Neural progenitor cell (in vitro differentiated cells): Measurements from ENCODE around the gene CTSH. TPM values are rescaled to one million over a fixed set of nuclear protein-coding genes. Genes with fewer than 3 reads are reported as not detected.

ENCODE experiments used
- DNase-seq: peaks from one replicate; pipeline ENCODE4 v3.0.0-alpha.2; 2016; ENCODE audit warnings: low spot score
- H2AFZ ChIP-seq: fragments of 200-600 bp; sonication (generic); replicated peaks from 2 replicates; pipeline ENCODE4 v1.6.1; 2016; ENCODE audit warnings: antibody characterized with exemption
- H3F3A ChIP-seq: fragments of 200-600 bp; sonication (generic); 2 replicates; pipeline ENCODE4 v1.6.1; 2016; ENCODE audit warnings: antibody characterized with exemption, low read depth
- H3K27ac ChIP-seq: fragments of 200-600 bp; sonication (generic); 2 replicates; pipeline ENCODE4 v1.5.1; 2016; ENCODE audit warnings: mild to moderate bottlenecking
- H3K27me3 ChIP-seq: fragments of 200-600 bp; sonication (generic); 2 replicates; pipeline ENCODE4 v1.6.1; 2016; ENCODE audit warnings: mild to moderate bottlenecking, moderate library complexity
- H3K36me3 ChIP-seq: fragments of 200-600 bp; sonication (generic); 2 replicates; pipeline ENCODE4 v1.5.1; 2016
- H3K4me1 ChIP-seq: fragments of 200-600 bp; sonication (generic); 2 replicates; pipeline ENCODE4 v1.6.1; 2016; ENCODE audit warnings: mixed run types
- H3K4me2 ChIP-seq: fragments of 200-600 bp; sonication (generic); 2 replicates; pipeline ENCODE4 v1.6.1; 2016
- H3K4me3 ChIP-seq: fragments of 200-600 bp; sonication (generic); 2 replicates; pipeline ENCODE4 v1.5.1; 2016
- H3K79me2 ChIP-seq: fragments of 200-600 bp; sonication (generic); 2 replicates; pipeline ENCODE4 v1.6.1; 2016; ENCODE audit warnings: low read depth
- H3K9ac ChIP-seq: fragments of 200-600 bp; sonication (generic); 2 replicates; pipeline ENCODE4 v1.6.1; 2016
- H3K9me3 ChIP-seq: fragments of 200-600 bp; sonication (generic); 2 replicates; pipeline ENCODE4 v1.5.1; 2016; ENCODE audit warnings: low read depth
- H4K20me1 ChIP-seq: fragments of 200-600 bp; sonication (generic); 2 replicates; pipeline ENCODE4 v1.6.1; 2016; ENCODE audit warnings: low read depth
- H3K27ac Mint-ChIP-seq: 3 replicates; pipeline ENCODE4 v1.8.0; 2021; ENCODE audit warnings: mixed read lengths
- H3K27me3 Mint-ChIP-seq: 2 replicates; pipeline ENCODE4 v1.8.0; 2022; ENCODE audit warnings: low read depth, mild to moderate bottlenecking, inconsistent platforms, moderate library complexity, mixed read lengths; ENCODE audit not compliant: insufficient read depth
- H3K36me3 Mint-ChIP-seq: 3 replicates; pipeline ENCODE4 v1.8.0; 2021; ENCODE audit warnings: mixed read lengths
- H3K4me1 Mint-ChIP-seq: 3 replicates; pipeline ENCODE4 v1.8.0; 2021; ENCODE audit warnings: mixed read lengths
- H3K4me3 Mint-ChIP-seq: 3 replicates; pipeline ENCODE4 v1.8.0; 2021; ENCODE audit warnings: mild to moderate bottlenecking, moderate library complexity, mixed read lengths
- H3K9me3 Mint-ChIP-seq: 3 replicates; pipeline ENCODE4 v1.8.0; 2020; ENCODE audit warnings: mixed read lengths
- EZH2 ChIP-seq: fragments of 200-600 bp; sonication (generic); IDR thresholded peaks from 2 replicates; pipeline ENCODE4 v1.6.1; 2017; ENCODE audit warnings: antibody characterized with exemption, mild to moderate bottlenecking, moderate library complexity
- EZH2phosphoT487 ChIP-seq: fragments of 200-600 bp; sonication (generic); IDR thresholded peaks from 2 replicates; pipeline ENCODE4 v1.6.1; 2017; ENCODE audit warnings: antibody characterized with exemption
- total RNA-seq: library from RNA; depleted of rRNA; stranded (reverse); fragments of >200 nt; gene quantifications from 2 replicates; pipeline ENCODE4 v1.2.3, GENCODE V29; 2015; ENCODE audit warnings: low replicate concordance
- TF ChIP-seq, protein P1 (sequence below): fragments of 200-600 bp; sonication (generic); IDR thresholded peaks from 2 replicates; pipeline ENCODE4 v1.5.1; 2017; ENCODE audit warnings: antibody characterized with exemption, mild to moderate bottlenecking

CTSH gene
- total RNA-seq = 3.5 and 9.0 TPM in 2 replicates

- peak within 1 kb of the TSS; percentile 62 for H3K4me3 ChIP-seq
- H2AFZ ChIP-seq = peak within 1 kb of the TSS; percentile 92
- peak within 1 kb of the TSS; percentile 85 for H3K4me2 ChIP-seq
- H3K36me3 ChIP-seq = no peaks in the 10 kb centered on the region
- H3F3A ChIP-seq = peaks cover 9% of the 10 kb centered on the region
- Mint-ChIP-seq H3K27me3 (peaks cover 10% of the 10 kb centered on the region), H3K4me3 (peak within 1 kb of the TSS; percentile 84), H3K36me3 (no peaks in the 10 kb centered on the region), H3K27ac (no peak within 1 kb of the TSS), H3K9me3 (no peaks in the 10 kb centered on the region), H3K4me1 (peaks cover 4% of the 10 kb centered on the region)
- no peak within 1 kb of the TSS for H3K27ac ChIP-seq
- H3K27me3 ChIP-seq = peaks cover 51% of the 10 kb centered on the region
- no peaks in the 10 kb centered on the region for H3K9me3 ChIP-seq
- TF ChIP-seq, protein P1, sequence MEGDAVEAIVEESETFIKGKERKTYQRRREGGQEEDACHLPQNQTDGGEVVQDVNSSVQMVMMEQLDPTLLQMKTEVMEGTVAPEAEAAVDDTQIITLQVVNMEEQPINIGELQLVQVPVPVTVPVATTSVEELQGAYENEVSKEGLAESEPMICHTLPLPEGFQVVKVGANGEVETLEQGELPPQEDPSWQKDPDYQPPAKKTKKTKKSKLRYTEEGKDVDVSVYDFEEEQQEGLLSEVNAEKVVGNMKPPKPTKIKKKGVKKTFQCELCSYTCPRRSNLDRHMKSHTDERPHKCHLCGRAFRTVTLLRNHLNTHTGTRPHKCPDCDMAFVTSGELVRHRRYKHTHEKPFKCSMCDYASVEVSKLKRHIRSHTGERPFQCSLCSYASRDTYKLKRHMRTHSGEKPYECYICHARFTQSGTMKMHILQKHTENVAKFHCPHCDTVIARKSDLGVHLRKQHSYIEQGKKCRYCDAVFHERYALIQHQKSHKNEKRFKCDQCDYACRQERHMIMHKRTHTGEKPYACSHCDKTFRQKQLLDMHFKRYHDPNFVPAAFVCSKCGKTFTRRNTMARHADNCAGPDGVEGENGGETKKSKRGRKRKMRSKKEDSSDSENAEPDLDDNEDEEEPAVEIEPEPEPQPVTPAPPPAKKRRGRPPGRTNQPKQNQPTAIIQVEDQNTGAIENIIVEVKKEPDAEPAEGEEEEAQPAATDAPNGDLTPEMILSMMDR = no peak
- TF ChIP-seq EZH2 (peak; percentile 53), EZH2phosphoT487 (peak; percentile 57)
- H3K9ac ChIP-seq = no peak within 1 kb of the TSS
- peaks cover 5% of the 10 kb centered on the region for H4K20me1 ChIP-seq
- peak; percentile 91 for DNase-seq
- no peaks in the 10 kb centered on the region for H3K79me2 ChIP-seq
- H3K4me1 ChIP-seq = peaks cover 3% of the 10 kb centered on the region
Measured at GRCh38 chr15:78944669-78945407, at the start of gene CTSH. TSS of gene CTSH (minus strand) at chr15:78945046. CDS start at chr15:78944981, 65 bp downstream.

GRCh38 chr15:78993931-78994530, 49.2 kb upstream of the CTSH start:
- H3K36me3 ChIP-seq = no peaks in the 10 kb centered on the region
- H2AFZ ChIP-seq = no peak overlapping the region
- H3K27me3 Mint-ChIP-seq = peaks cover 10% of the 10 kb centered on the region
- no peaks in the 10 kb centered on the region for H3K9me3 ChIP-seq
- no peak overlapping the region for H3K9ac ChIP-seq
- H3K9me3 Mint-ChIP-seq = no peaks in the 10 kb centered on the region
- H3K27me3 ChIP-seq = no peaks in the 10 kb centered on the region
- no peaks in the 10 kb centered on the region for H3F3A ChIP-seq
- peaks cover 10% of the 10 kb centered on the region for H3K4me1 ChIP-seq
- TF ChIP-seq, protein P1 = no peak
- TF ChIP-seq EZH2 (no peak), EZH2phosphoT487 (no peak)
- no peak overlapping the region for H3K4me3 Mint-ChIP-seq
- no peak overlapping the region for H3K4me3 ChIP-seq
- H4K20me1 ChIP-seq = no peaks in the 10 kb centered on the region
- DNase-seq = no peak
- peaks cover 28% of the 10 kb centered on the region for H3K4me1 Mint-ChIP-seq
- no peak overlapping the region for H3K27ac ChIP-seq
- H3K27ac Mint-ChIP-seq = no peak overlapping the region
- H3K79me2 ChIP-seq = no peaks in the 10 kb centered on the region
- no peaks in the 10 kb centered on the region for H3K36me3 Mint-ChIP-seq
- no peak overlapping the region for H3K4me2 ChIP-seq

DNA sequence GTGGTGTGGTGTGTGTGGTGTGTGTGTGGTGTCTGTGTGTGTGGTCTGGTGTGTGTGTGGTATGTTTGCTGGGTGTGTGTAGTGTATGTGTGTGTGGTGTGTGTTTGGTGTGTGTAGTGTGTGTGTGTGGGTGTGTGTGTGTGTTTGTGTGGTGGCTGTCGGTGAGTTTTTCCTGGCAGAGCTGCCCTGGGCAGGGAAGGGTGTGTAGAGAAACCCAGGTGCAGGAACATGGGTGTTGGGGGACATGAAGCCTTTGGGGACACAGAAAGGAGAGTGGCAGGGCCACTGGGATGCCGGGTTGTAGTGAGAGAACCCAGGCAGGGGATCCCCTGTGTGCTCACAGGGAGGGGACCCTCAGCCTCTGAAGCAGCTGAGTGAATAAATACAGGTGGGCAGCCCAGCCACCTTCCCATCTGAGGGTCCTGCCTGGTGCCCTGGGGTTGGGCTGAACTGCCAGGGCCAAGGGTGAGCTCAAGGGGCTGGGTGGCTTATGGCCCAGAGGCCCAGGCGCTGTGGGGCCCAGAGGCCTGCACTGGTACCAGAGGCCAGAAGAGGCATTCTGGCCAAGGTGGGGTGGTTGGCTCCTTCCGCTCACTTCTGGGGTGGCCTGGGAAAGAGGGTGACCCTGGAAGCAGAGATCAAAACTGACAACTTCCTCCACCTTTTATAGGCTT, 48.5 kb upstream of the CTSH start:
- no peak for DNase-seq
- Mint-ChIP-seq H3K9me3 (no peaks in the 10 kb centered on the region), H3K4me3 (peak overlapping the region; percentile 57), H3K27ac (peak overlapping the region; percentile 91), H3K36me3 (no peaks in the 10 kb centered on the region), H3K27me3 (peaks cover 6% of the 10 kb centered on the region), H3K4me1 (peaks cover 22% of the 10 kb centered on the region)
- H3K4me1 ChIP-seq = peaks cover 10% of the 10 kb centered on the region
- no peak overlapping the region for H3K4me2 ChIP-seq
- no peak for TF ChIP-seq EZH2phosphoT487
- TF ChIP-seq, protein P1 = no peak
- TF ChIP-seq EZH2 = no peak
- no peaks in the 10 kb centered on the region for H3K9me3 ChIP-seq
- H3K9ac ChIP-seq = no peak overlapping the region
- H4K20me1 ChIP-seq = no peaks in the 10 kb centered on the region
- H3F3A ChIP-seq = no peaks in the 10 kb centered on the region
- no peaks in the 10 kb centered on the region for H3K36me3 ChIP-seq
- no peaks in the 10 kb centered on the region for H3K27me3 ChIP-seq
- H3K27ac ChIP-seq = no peak overlapping the region
- no peaks in the 10 kb centered on the region for H3K79me2 ChIP-seq
- no peak overlapping the region for H2AFZ ChIP-seq
- H3K4me3 ChIP-seq = no peak overlapping the region
